ENCODE data around the gene KLRF2.

GRCh38 chr12:9831720-9832119 is 49.6 kb upstream of the KLRF2 start:
- no peak for TF ChIP-seq CTCF (IDR thresholded peaks at IDR 0.05; ENCODE audit: insufficient read depth, low read depth, low read length)
- no peak for TF ChIP-seq EZH2 (IDR thresholded peaks at IDR 0.05; ENCODE audit: insufficient read depth, low read length)
